ENCODE data around the gene HPN.
A peak's percentile ranks its signal among the peaks of the same experiment; 100 is the strongest.

HPN gene

DNA sequence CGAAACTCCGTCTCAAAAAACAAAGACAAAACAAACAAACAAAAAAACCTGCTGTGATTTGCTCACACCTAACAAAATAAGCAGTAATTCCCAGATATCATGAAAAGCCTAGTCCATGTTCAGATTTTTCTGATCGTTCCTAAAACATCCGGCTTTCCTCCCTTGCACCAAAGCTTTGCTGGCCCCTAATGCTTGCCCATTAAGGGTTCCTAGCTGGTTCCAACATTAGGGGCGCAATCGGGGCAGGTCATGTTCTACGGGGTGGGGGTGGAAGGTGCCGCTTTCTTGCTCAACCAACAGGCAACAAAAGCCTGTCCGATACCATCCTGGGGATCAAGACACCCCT, 48.6 kb downstream of the HPN start:
- TF ChIP-seq, protein P1, sequence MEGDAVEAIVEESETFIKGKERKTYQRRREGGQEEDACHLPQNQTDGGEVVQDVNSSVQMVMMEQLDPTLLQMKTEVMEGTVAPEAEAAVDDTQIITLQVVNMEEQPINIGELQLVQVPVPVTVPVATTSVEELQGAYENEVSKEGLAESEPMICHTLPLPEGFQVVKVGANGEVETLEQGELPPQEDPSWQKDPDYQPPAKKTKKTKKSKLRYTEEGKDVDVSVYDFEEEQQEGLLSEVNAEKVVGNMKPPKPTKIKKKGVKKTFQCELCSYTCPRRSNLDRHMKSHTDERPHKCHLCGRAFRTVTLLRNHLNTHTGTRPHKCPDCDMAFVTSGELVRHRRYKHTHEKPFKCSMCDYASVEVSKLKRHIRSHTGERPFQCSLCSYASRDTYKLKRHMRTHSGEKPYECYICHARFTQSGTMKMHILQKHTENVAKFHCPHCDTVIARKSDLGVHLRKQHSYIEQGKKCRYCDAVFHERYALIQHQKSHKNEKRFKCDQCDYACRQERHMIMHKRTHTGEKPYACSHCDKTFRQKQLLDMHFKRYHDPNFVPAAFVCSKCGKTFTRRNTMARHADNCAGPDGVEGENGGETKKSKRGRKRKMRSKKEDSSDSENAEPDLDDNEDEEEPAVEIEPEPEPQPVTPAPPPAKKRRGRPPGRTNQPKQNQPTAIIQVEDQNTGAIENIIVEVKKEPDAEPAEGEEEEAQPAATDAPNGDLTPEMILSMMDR (IDR thresholded peaks at IDR 0.05) = no peak

- TF ChIP-seq, protein P1 (IDR thresholded peaks at IDR 0.05) = peak; percentile 69
Observed at GRCh38 chr19:35090506-35091214, 49.1 kb downstream of the HPN start.

GRCh38 chr19:35093430-35093829, 51.9 kb downstream of the HPN start:
- TF ChIP-seq, protein P1 (IDR thresholded peaks at IDR 0.05) = no peak

DNA sequence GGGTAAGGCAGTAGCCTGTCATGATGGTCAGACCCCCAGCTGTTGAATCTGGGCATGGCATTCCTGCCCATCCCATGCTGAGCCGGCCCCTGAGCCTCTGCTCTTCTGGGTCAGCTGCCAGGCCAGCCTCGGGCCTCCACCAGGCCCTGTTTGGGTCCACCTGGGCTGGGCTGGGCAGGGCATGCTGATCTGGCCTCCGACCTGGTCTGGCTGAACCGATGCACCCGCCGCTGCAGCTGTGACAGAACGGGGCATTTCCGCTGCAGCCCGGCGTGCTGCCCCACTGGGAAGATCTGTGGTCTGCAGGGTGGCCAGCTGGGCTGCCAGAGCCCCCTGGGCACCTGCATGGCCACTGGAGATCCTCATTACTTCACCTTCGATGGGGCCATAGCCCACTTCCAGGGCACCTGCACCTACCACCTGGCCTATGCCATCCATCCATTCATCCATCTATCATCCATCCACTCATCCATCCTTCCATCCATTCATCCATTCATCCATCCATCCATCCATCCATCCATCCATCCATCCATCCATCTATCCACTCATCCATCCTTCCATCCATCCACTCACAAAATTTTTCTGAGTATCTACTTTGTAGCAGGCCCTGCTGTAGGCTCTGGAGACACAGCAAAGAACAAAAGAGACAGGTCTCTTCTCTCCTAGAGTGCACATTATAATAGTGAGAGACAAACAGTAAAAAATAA, 52.6 kb downstream of the HPN start:
- TF ChIP-seq, protein P1 (IDR thresholded peaks at IDR 0.05) = no peak

DNA sequence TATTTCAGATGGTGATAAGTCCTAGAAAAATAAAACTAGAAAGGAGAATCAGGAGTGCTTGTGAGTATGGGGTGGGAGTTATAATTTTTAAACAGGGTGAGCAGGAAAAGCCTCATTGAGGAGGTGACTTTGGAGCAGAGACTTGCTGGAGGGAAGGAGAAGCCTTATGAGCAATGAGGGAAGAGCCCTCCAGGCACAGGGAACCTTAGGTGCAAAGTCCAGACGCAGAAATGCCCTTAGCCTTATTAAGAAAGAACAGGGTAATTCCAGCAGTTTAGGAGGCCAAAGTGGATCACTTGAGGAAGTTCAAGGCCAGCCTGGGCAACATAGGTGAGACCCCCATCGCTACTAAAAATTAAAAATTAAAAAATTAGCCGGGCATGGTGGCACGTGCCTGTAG, 53.1 kb downstream of the HPN start:
- TF ChIP-seq, protein P1 (IDR thresholded peaks at IDR 0.05) = no peak

GRCh38 chr19:35095667-35096368, 54.3 kb downstream of the HPN start:
- TF ChIP-seq, protein P1 (IDR thresholded peaks at IDR 0.05) = no peak

DNA sequence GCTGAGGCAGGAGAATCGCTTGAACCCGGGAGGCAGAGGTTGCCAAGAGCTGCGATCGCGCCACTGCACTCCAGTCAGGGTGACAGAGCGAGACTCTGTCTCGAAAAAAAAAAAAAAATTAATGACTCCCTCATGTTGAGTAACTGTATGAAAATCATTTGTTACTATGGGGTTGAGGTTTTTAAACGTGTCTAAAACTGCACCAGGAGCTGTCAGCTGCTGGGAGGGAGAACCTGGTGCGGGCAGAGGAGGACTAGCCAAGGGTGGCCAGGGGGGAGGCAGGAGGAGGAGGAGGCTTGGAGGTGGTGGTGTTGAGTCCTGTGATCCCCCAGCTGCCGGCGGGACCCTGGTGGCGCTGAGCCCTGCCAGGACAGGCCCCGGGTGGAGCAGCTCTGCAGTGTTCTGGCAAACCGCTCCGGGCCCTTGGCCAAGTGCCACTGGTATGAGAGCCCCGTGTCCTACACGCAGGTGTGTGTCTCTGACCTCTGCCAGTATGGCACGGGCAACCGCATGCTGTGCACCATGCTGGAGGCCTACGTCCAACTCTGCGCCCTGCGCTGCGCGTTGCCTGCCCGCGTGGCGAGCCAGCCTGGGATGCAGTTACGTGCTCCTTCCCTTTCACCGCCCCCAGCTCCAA, 57.0 kb downstream of the HPN start:
- TF ChIP-seq, protein P1 (IDR thresholded peaks at IDR 0.05) = no peak

Measured in LNCAP (cell line).